HG02852 (cell line): ENCODE data around the gene SDHA.

Experiments
- ATAC-seq: cut with Tn5 transposase; IDR thresholded peaks from one replicate; pipeline ENCODE4 v1.9.1; 2021; ENCODE audit warnings: mild to moderate bottlenecking, moderate library complexity; ENCODE audit not compliant: unreplicated experiment

The SDHA gene

GRCh38 chr5:185095-186070, 32.7 kb upstream of the SDHA start:
- ATAC-seq, result no peak

- no peak for ATAC-seq
Measured at GRCh38 chr5:186091-187041, 31.8 kb upstream of the SDHA start.

GRCh38 chr5:187042-187431, 31.1 kb upstream of the SDHA start:
- no peak for ATAC-seq

GRCh38 chr5:187617-188451, 30.3 kb upstream of the SDHA start:
- ATAC-seq, result no peak

- peak; percentile 75 for ATAC-seq
Measured at GRCh38 chr5:188488-189481, 29.3 kb upstream of the SDHA start.

GRCh38 chr5:189486-189885, 28.6 kb upstream of the SDHA start:
- no peak for ATAC-seq

- ATAC-seq, result no peak
Measured at GRCh38 chr5:189976-190365, 28.1 kb upstream of the SDHA start.

- ATAC-seq, result peak; percentile 27
Measured at GRCh38 chr5:190366-191035, 27.6 kb upstream of the SDHA start.

- ATAC-seq, result peak; percentile 34
Measured at GRCh38 chr5:191036-191948, 26.8 kb upstream of the SDHA start, which contains the start of gene LRRC14B. TSS of gene LRRC14B (plus strand) at chr5:191495. CDS start at chr5:191539, 44 bp downstream.

GRCh38 chr5:191949-192690, 26.0 kb upstream of the SDHA start:
- ATAC-seq, result no peak

- ATAC-seq, result no peak
Measured at GRCh38 chr5:192691-192969, 25.5 kb upstream of the SDHA start.

GRCh38 chr5:192970-193831, 24.9 kb upstream of the SDHA start:
- ATAC-seq, result no peak

- ATAC-seq, result no peak
Measured at GRCh38 chr5:194102-194501, 24.0 kb upstream of the SDHA start.

GRCh38 chr5:194603-195209, 23.4 kb upstream of the SDHA start:
- ATAC-seq, result no peak

- ATAC-seq, result no peak
Measured at GRCh38 chr5:195401-196160, 22.5 kb upstream of the SDHA start.
